Hematopoietic multipotent progenitor cell treated with erythropoietin and hydrocortisone succinate and interleukin-3 and kit ligand, for 6 days (in vitro differentiated cells): Measurements from ENCODE around the gene ZNF25.
"Not testable (repeated sequence)": the region's sequence is repeated elsewhere in the genome, so short reads cannot be mapped to it uniquely, and the experiment has no call there.

Experiments used
- DNase-seq: peaks from one replicate; pipeline ENCODE4 v3.0.0-alpha.2; 2015

ZNF25 gene

DNA sequence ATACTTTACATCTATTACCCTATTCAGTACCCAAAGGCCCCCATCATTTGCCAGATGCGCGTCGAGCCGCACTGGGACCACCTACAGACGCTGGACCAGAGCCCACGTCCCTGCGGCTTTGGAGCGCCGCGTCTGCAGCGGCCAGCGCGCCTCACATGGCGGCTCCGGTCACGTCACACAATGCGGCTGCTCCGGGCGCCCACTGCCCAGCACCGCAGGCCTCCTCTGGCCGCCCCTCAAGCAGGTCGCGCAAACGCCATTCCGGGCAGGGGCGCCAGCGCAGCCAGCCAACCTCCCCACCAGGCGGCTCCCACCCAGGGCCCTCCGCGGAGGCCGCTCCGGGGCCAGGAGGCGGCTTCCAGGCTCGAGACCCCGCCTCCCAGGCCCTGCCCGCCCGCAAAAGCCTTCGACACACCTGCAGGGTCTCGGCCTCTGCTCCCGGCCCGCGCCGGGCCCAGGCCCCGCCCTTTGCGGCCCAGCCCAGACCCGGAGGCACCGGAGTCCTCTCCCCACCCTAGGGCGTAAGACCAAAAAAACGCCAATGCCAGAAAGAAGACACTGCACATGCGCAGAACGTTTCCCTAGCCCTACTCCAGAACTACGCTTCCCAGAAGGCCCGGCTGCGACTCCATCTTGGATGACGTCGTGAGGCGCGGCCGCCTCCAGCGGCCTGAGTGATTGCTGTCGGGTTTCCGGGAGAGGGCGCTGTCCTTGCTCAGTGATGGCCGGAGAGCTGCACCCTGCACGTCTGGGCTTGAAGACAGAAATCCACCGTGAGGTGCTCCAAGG is at the start of gene ZNF25:
ZNF25 (minus strand) TSS at position 557 of the 789 bp plus-strand sequence. CDS start 4,925 bp downstream, outside the sequence.
- DNase-seq, result peak; percentile 99

GRCh38 chr10:38025283-38025682 is 48.8 kb upstream of the ZNF25 start:
- peak; percentile 7 for DNase-seq

DNA sequence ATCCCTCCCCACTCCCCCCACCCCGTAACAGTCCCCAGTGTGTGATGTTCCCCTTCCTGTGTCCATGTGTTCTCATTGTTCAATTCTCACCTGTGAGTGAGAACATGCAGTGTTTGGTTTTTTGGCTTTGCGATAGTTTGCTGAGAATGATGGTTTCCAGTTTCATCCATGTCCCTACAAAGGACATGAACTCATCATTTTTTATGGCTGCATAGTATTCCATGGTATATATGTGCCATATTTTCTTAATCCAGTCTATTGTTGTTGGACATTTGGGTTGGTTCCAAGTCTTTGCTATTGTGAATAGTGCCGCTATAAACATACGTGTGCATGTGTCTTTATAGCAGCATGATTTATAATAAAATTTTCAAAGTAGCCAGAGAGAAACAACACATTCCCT is 42.7 kb upstream of the ZNF25 start:
- not testable (repeated sequence) for DNase-seq

- DNase-seq, result no peak
Observed at GRCh38 chr10:38016354-38016753, 39.9 kb upstream of the ZNF25 start.

DNA sequence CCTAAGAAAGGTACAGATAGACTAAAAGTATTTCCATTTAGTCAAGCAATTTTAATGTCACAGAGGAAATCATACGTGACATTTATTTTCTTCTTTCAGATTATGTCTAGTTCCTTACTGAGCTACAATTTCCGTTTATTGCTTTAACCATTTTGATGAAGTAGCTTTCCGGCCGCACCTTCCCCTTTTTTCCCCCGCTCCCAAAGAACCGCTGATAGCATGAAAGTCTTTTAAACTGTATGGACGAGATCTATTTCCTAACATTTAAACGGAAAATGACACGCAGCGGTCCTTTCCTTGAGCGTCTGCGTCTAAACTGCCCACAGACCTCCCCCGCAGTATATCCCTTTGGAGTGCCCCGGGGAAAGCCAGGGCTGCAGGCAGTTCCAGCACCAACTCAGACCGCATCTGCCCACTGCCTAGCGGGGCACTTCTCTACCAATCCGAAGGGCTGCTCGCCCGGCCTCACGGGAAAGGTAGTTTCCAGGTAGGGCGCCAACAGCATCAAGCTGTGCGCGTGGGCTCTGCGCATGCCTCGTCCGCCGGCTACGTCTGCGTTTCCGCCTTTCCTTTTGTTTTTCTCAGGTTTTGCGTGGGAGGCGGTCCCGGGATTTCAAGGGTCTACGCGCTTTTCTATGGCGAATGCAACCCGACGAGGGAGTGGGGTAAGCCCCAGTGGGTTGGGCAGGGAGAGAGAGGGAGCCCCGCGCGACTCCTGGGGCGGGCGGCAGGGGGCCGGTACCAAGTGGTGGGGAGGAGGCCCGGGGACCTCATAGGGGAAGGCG is 33.9 kb upstream of the ZNF25 start, which contains the start of gene ZNF33A:
ZNF33A (plus strand) TSS at position 557 of the 785 bp plus-strand sequence. CDS start 1,667 bp downstream, outside the sequence.
- DNase-seq, result peak; percentile 97

DNA sequence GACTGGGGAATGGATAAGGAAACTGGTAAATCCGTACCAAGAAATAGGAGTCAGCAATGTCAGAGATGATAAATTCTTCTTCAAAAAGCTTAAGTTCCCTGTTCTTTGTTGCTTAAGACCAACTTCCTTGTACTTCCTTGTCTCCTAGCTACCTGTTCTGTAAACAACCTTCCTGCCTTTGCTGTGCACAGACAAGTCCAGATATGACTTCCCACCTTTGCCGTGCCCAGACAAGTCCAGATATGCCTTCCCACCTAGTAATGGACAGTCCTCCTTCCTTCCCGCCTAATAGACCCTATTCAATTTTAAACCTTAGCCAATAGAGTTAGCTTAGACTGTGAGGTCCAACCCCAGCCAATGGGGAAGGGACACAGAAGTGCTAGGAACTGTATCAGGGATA is 31.5 kb upstream of the ZNF25 start:
- no peak for DNase-seq

- DNase-seq, result no peak
Observed at GRCh38 chr10:38007551-38007950, 31.1 kb upstream of the ZNF25 start.

DNA sequence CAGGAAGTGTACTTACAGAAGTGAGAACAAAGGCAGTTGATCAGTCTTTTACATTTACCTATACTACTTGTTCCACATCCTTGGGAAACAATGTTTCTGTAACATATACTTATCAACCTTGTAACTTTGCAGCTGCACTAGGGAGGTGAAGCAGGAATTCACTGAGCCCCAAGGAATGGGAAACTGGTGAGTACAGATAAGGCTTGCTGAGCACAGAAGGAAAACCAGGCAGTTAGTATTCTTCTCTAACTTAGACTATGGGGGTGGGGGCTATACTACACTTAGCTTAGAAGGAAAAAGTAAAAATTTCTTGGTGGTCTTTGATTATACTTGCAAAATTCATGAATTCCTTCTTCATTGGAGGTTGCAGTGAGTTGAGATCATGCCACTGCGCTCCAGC is 27.1 kb upstream of the ZNF25 start:
- DNase-seq, result peak; percentile 20

- DNase-seq, result no peak
Observed at GRCh38 chr10:38003026-38003425, 26.6 kb upstream of the ZNF25 start.

GRCh38 chr10:38000474-38000873 is 24.0 kb upstream of the ZNF25 start:
- DNase-seq, result not testable (repeated sequence)

- not testable (repeated sequence) for DNase-seq
Observed at GRCh38 chr10:37998920-37999319, 22.5 kb upstream of the ZNF25 start.

DNA sequence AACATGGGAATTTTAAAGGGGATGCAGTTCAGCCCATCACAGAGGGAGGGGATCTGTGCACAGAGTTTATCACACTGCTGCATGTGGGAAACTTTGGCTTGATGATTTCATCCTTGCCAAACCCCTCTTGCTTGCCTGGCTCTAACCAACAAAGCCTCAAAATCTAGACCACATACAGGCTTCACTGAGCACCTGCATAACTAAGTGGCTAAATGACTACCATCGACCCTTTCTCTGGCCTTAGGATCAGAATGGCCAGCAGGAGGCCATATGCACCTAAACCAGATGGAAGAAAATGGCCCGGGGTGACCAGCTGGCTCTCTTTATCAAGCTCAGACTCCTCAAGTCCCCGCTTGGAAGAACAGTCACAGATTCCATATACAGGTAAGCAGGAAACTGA is 15.6 kb upstream of the ZNF25 start:
- no peak for DNase-seq

DNA sequence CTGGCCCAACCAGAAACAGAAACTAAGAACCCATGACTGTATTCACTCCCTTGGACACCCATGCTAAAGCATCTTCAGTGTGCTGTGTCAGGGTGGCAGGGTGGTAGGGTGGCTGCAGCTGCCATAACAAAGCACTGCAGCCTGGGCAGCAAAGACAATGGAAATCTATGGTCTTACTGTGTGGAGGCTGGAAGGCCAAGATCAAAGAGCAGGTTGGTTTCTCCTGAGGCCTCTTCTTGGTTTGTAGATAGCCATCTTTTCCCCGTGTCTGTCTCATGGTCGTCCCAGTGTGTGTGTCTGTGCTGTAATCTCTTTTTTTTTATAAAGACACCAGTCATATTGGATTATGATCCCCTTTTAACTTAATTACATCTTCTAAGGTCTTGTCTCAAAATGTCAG is 15.2 kb upstream of the ZNF25 start:
- DNase-seq, result no peak

DNA sequence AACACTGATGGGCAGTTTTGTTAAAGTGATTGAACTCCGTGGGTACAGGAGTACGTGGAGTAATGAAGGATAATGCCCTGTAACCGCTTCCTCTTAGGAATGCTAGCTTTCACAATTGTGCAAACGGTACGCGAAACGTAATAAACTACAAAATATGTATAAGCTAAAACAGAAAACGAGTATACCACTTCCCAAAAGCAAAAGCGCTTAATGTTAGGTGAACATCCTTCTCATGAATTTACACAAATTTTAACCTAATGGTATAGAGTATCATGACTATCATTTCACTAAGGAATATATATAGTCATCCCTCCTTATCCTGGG is 395 bp upstream of the ZNF25 start:
- DNase-seq, result no peak

DNA sequence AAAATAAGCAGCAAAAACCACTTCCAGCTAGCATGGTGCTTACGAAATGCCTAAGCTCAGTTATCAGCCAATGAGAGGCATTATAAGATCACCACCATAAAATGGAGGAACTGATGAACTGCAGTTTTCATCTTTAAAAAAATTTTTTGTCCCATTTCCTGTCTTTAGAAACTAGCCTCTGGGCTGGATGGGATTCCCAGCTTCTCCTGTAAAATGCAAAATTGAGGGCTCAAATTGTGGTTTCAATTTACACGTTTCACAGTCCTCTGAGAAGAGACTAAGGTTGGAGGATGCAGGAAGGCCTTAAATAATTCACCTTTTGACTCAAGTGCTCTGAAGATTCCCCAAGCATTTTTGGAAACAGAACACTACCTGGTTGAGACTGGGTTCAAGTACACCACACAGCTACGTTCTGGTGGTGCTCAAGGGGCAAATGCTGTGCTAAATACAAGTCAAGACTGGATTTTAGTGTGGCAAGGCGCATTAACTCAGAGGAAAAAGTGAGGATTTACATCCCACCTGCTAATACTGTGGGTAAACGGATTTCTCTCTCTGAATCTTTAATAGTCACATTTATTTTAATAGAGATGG is 951 bp downstream of the ZNF25 start:
- peak; percentile 54 for DNase-seq

DNA sequence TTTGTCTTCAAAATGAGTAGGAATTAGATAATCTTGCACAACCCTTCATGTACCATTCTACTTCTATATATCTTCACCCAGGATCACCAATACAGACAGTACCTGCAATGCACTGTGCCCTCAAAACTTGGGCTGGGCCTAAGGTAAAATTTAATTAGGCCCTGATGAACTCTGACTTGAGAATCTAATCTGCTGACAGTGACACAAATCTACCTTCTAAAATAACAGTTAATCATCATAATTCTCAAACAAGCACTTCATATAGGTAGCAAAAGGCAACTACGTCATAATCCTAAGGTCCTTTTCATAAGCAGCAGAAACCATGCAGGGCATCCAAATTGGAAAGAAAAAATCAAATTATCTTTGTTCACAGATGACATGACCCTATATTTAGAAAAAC is 4.1 kb downstream of the ZNF25 start:
- no peak for DNase-seq

GRCh38 chr10:37965006-37965405 is 11.4 kb downstream of the ZNF25 start:
- DNase-seq, result no peak

GRCh38 chr10:37960591-37961137 is 15.8 kb downstream of the ZNF25 start:
- no peak for DNase-seq

DNA sequence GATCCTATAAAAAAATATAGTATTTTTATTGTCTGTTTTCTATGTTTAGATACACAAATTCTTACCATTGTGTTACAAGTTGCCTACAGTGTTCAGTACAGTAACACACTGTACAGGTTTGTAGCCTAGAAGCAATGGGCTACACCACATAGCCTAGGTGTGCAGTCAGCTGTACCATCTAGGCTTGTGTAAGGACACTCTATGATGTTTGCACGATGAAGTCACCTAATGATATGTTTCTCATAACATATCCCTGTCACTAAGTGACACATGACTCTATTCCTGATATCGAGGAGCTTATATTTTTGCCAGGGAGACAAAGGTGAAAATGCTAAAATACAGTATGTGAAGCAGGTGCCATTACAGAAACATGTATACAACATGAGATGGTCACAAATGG is 18.6 kb downstream of the ZNF25 start:
- no peak for DNase-seq

DNA sequence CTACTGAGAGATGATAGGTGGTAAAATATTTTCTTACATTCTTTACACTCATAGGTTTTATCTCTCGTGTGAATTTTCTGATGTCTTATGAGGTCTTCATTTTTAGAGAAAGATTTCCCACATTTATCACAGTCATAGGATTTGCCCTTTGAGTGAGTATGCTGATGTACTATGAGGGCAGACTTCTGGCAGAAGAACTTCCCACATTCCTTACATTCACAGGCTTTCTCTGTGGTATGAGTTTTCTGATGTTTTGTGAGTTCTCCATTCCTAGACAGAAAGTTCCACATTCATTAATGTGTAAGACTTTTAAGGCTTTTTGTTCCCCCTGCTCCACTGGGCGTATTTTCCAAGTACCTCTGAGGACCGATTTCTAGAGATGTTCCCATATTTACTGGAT is 23.5 kb downstream of the ZNF25 start:
- DNase-seq, result no peak

- DNase-seq, result no peak
Observed at GRCh38 chr10:37952043-37952755, 24.2 kb downstream of the ZNF25 start.

DNA sequence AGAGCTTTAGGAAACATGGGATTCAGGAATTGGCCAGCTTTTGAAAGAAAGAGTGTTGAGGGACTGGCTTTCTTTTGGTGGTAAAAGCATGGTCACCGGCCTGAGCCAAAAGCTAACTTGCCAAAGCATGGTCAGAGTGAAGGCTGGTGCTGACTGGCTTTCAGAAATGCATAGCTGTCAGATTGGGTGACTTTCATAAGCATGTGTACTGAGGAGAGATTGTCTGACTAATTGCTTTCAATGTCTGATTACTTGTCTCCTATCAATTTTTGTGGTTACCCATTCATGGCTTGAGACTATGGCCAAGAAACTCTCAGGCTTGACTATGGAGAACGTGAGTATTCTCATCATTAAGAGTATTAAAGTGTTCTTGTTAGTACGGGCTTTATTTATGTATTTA is 28.2 kb downstream of the ZNF25 start:
- DNase-seq, result no peak

- no peak for DNase-seq
Observed at GRCh38 chr10:37947526-37947925, 28.9 kb downstream of the ZNF25 start.
